NCI-H1417 treated with DMSO at 0.1 percent for 48 hours (cell line): Measurements from ENCODE around the gene CACNA1D.

Experiments
- DNase-seq: peaks from one replicate; lab custom pipeline; 2025; lab: John Stamatoyannopoulos, UW

Gene CACNA1D

GRCh38 chr3:53822331-53822741 is 327.9 kb downstream of the CACNA1D start:
- no peak for DNase-seq

- DNase-seq = no peak
Observed at GRCh38 chr3:53823026-53823955, 328.9 kb downstream of the CACNA1D start.

DNA sequence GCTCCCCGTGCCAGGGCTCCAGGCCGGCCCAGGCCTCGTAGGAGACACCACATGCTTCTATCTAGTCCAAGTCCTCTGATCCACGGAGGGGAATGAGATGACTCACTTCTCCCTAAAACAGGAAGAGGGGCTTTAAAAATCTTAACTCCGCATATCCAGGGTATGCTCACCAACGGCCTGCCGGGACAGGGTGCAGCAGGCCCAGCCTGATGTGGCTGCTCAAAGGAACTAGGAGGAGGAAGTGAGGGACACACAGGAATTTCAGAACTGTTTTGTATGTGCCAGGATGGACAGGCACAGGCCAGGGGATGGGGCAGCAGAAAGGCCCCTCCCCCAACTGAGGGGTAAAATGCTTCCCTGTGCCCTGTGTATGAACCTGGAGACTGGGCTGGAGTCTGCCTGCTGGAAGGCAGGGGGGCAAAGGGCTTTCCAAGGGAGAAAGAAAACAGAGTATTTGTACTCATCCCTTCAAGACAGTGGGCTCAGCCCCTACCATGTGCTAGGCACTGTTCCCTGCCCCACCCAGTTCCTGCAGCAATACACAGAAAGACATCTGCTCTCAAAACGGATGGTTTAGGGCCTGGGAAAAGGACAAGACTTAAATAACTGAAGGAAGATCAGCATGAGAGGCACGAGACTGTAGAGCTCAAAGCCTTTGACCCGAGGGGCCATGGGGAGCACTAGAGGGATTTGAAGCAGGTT is 329.7 kb downstream of the CACNA1D start:
- DNase-seq = no peak

DNA sequence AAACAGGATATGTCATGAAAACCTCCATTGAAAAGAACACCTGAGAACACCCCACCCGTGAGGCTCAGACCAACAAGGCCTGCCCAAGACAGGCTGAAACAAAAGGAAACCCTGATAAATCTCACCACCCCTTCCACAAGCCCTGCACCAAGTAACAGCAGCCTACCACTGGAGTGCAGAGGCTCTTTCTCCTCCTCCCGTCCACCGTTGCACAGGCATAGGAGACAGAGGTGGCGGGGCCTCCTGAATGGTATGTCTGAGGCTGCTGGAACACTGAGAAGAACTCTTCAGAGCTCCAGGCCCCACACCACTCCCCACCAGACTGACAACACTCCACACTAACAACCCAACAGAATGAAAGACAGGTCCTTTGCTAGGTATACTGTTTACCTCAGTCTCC is 330.4 kb downstream of the CACNA1D start:
- DNase-seq = no peak

- no peak for DNase-seq
Observed at GRCh38 chr3:53826048-53826447, 331.6 kb downstream of the CACNA1D start.

DNA sequence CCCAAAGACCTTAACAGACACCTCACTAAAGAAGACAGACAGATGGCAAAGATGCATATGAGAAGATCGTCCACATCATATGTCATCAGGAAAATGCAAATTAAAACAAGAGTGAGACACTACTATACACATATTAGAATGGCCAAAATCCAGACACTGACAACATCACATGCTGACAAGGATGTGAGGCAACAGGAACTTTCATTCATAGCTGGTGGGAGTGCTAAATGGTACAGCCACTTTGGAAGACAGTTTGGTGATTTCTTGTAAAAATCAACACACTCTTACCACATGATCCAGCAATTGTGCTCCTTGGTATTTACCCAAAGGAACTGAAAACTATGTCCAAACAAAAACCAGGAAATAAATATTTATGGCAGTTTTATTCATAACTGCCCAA is 334.2 kb downstream of the CACNA1D start:
- no peak for DNase-seq

DNA sequence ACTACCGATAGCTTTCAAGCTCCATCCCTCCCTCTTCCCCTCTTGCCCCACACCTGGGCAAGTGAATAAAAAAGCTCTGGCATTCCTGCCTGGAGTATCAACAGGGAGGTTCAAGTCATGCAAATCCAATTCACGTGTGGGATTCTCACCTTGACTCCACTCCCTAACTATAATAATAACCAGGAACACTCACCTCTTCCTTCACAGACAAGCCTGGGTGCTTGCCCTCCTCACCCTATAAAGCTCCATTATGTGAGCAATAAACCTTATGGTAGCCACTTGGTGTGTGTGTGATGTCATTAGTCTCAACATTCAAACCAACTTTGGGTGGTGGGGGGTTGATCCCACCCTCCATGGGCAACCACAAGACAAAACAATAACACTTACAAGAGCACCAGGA is 335.2 kb downstream of the CACNA1D start:
- DNase-seq = no peak

GRCh38 chr3:53830944-53831343 is 336.5 kb downstream of the CACNA1D start:
- no peak for DNase-seq

GRCh38 chr3:53833053-53833645 is 338.7 kb downstream of the CACNA1D start:
- DNase-seq = no peak

GRCh38 chr3:53833700-53834099 is 339.3 kb downstream of the CACNA1D start:
- no peak for DNase-seq

DNA sequence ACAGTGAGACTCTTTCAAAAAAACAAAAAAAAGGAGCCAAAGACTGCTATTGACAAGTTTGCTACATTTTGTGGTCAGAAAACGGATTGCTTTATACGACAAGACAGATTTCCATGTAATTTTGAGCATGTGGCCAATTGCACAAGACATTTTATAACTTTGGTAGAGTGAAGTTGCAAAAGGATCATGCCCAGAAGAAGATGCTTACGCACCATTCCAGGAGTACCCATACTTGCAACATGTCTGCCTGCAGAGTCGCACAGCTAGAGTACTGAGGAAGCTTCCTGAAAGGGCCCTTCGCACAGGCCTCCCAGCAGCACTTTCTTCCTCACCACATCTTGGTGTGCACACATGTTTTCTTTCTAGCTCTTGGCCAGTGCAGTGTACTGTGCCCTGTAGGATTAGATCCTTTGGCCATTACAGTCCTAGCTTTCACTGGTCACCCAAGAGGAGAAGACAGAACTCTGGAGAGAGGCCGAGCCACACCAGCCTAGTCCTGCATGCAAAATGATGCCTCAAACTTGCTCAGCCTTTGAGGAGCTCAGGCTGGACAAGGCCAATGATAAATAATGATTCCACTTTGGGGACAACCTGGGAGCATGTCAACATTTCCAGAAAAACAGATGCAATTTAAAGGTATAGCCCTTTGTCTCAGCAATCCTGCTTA is 340.2 kb downstream of the CACNA1D start:
- DNase-seq = no peak

GRCh38 chr3:53835257-53835656 is 340.8 kb downstream of the CACNA1D start:
- no peak for DNase-seq

DNA sequence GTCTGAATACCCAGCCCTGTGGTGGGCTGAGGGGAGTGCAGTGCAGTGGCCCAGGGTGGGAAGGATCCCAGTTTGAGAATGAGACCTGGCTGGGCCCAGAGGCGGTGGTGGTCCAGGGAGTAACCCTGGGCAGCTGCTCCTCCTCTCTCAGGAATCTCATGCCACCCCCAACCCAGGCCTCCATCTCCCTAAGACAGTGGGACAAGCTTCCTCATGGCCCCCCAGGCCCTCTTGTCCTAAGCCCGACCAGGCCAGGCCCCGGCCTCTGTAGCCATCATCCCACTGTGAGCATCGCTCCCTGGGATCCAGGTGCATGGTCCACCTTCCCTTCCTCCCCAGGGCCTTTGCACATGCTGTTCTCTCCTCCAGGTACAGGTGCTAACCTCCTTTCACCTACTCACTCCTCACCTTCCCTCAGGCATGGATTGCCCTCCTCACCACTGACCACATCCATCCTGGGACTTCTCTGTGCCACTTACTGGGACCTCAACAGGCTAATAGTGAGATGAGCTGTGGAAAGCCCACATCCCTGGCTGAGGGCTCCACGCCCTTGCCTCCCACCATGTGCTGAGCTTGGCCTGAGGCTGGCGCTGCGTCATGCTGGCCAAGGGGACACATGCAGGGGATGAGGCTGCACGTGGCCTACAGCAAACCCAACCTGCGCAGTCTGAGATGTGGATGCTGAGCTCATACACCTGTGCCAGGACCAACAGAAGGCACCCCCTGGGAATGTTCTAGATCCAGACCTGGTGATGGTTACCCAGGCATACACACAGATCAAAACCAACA is 341.9 kb downstream of the CACNA1D start:
- no peak for DNase-seq

DNA sequence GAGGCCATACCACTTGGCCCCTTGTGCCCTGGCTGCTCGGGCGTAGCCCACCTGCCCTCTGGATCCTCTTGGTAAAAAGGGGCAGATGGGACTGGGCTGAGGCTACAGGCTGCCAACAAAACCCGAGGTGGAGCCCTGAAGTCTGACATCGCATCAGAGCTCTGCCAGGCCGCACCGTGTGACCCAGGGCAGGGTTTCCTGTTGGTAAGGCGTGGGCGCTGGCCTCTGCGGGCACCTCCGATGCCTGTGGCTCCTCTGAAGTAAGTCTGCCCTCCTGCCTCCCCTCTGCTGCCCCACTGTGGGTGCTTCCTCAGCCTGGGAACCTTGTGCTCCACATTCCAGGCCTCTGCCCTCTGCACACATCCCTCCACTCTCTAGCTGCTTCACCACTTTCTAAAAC is 342.9 kb downstream of the CACNA1D start:
- no peak for DNase-seq

DNA sequence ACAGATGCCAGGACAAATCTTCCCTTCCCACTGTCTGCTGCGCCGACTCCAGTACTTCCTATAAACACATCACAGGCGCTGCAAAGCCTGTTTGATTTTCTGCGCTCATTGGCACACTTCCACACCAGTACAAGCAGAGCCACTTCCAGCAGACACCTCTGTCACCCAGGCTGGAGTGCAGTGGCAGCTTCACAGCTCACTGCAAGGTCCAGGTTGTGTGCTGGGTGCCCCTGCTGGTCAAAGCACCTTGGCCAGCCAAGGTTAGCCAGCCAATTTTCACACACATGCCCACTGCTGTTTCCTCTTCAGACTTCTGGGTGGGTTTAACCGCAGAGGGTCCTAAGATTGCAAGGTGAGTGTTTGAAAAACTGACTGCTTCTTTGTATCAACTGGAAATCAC is 346.9 kb downstream of the CACNA1D start:
- DNase-seq = no peak

DNA sequence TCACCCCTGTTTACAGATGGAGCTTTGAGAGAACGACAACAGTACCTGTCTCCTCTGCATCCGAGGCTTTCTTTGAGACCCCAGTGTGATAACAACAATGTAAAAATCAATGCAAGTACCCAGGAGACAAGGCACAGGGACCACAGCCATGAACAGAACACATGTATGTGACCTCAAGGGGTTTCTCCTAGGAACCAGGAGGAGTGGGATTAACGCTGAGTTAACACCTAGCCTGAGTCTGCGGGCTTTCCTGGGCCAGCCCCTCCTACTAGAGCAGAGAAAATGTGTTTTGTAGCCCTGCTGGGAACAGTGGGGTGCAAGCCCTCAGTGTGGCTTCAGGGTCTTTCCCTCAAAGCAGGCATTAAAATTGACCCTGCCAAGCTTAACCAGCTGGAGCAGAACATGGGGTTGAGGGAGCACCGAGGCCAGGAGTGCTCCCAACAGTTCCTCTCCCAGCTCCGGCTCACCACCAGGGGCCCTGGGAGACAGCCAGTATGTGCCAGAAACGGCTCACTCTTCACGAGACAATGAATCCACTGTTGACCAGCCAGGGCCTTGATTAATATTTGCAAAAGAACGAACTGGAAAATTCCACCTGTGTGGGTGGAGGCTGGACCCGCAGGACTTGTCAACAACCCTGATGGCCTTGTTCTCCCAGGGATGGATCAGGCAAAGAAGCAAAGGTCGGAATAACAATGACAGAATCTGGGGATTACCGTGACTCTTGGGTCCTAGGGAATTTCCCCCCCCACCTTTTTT is 348.2 kb downstream of the CACNA1D start:
- no peak for DNase-seq

DNA sequence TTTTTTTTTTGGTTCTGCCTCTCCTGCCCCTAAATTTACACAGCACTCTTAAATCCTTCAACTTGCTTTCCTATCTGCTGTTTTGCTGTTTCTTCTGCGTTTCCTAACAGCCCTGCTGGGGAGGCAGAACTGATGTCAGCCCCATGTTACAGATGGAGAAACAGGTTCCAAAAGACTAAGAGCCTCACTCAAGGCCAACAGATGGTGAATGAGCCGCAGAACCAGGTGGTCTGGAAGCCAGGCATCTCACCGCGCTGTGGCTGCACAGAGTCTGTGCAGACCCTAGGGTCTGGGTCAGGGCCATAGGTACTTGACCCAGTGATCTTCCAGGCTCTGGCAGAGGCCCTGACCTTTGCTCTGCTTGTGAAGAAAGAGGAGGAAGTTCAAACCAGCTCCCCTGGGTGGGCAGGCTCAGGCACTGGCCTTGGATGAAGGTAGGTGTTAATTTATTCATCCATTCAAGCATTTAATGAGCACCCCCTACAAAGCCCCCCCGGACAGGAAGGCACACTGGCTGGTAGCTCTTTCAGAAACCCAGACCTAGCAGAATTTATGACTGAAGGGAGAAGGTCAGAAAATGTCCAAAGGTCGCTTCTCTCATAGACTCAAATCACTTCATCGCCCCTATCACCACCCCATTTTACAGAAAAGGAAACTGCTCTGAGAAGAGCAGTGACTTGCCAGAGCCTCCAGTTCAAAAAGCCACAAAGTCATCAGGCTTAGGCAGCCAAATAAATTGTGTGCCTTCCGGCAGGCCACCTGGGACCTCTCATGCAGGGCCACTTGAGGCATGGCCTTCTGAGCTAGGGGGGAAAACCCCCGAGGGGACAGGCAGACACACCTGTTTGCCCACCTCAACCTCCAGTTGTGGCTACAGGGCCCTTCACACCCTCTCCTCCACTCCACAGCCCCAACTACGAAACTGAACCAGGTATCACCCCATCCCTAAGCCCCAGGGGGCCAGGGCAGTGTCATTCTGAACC is 349.1 kb downstream of the CACNA1D start:
- no peak for DNase-seq

GRCh38 chr3:53844262-53845102 is 350.1 kb downstream of the CACNA1D start:
- DNase-seq = no peak
